Activated CD4-positive, CD25-positive, alpha-beta regulatory T cell treated with anti-CD3 and anti-CD28 coated beads, Interleukin-2, amount 50 U/mL, for 24 hours (primary cell): Measurements from ENCODE around the gene SSBP4.

Source experiments
- ATAC-seq, 2 donors: fragments of 150-1000 bp; cut with Tn5 transposase; one replicate each; pipeline ENCODE4 v1.10.0; 2021; ENCODE audit warnings: mild to moderate bottlenecking in 1 of 2, moderate library complexity in 1 of 2

SSBP4 gene

GRCh38 chr19:18434411-18435175, 15.4 kb downstream of the SSBP4 start:
- no peak for ATAC-seq

GRCh38 chr19:18435178-18435841, 16.1 kb downstream of the SSBP4 start:
- no peak for ATAC-seq

GRCh38 chr19:18435842-18436670, 16.9 kb downstream of the SSBP4 start:
- ATAC-seq, result no peak

- ATAC-seq, result peak; percentile 60 to 66
Measured at GRCh38 chr19:18436671-18437490, 17.7 kb downstream of the SSBP4 start.

GRCh38 chr19:18437491-18438330, 18.5 kb downstream of the SSBP4 start, which contains the start of gene ISYNA1:
Gene ISYNA1 (minus strand): TSS chr19:18438133. CDS start chr19:18437979, 154 bp downstream.
- peak; percentile 10 to 31 for ATAC-seq

DNA sequence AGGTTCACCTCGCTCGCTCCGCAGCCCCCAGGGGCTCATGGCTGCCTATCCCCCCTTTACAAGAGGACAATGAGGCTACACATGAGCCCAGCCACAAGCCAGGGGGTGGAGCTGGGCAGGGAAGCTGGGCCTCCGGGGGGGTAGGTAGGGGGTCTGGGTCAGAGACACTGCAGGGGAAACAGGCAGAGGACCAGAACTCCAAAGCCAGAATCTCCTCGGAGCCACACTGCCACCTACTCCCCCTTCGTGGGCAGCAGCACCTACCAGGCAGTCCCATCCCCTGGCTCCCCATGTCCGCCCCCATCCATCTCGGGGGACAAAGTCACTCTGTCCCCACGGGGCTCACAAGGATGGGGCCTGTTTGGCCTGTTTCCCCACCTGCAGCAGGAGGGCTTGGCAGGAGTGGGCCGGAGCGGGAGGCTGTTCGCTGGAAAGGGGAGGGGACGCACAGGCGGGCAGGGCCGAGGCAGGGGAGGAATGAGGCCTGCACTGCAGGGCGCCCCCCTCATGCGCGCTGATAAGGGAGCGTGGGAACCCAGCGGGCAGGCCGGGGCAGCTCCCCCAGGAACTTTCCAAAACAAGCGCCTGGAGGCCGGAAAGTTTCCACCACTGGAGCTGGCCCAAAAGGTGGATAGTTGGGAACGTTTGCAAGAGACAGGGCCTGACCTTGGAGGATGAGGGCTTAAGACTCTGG, 19.3 kb downstream of the SSBP4 start:
- no peak for ATAC-seq

GRCh38 chr19:18439025-18439909, 20.1 kb downstream of the SSBP4 start:
- no peak for ATAC-seq

DNA sequence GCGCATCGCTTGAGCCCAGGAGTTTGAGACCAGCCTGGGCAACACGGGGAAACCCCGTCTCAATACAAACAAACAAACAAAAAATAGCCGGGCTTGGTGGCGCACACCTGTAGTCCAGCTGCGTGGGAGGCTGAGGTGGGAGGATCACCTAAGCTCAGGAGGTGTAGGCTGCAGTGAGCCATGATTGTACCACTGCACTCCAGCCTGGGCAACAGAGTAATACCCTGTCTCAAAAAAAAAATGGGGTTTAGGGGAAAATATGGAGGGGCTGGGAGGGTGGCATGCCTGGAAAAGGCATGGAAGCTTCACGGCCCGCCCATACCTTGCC, 20.7 kb downstream of the SSBP4 start:
- no peak for ATAC-seq

GRCh38 chr19:18440415-18440877, 21.2 kb downstream of the SSBP4 start:
- ATAC-seq, result no peak

GRCh38 chr19:18440936-18441803, 22.0 kb downstream of the SSBP4 start:
- ATAC-seq, result no peak

DNA sequence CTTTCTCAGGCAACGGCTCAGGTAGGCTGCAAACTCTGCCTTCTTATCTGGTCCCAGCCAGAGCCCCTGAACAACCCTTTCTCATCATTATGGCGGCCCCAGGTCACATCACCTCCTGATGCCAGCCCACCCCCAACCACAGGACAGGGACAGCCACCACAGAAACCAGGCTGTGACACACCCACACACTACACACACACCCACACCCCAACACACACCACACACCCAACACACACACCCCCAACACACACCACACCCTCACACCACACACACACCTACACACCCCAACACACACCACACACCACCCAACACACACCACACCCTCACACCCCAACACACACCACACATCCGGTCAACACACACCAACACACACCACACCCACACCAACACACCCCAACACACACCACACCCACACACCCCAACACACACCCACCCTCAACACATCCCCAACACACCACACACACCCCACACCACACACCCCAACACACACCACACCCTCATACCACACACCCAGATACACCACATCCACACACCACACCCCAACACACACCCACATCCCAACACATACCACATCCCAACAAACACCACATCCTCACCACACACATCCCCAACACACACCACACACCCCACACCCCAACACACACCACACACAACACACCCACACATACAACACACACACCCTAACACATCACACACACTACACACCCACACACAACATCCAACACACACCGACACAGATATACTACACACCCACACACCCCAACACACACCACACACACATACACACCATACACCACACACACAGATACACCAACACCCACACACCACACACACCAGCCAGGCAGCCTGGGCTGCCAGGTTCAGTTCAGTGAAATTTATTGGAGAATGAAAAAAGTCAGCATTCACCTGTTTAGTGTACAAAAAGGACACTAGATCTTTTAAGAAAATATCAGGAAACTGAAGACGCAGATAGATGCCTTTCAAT, 22.9 kb downstream of the SSBP4 start:
- ATAC-seq, result no peak

- no peak for ATAC-seq
Measured at GRCh38 chr19:18442941-18443340, 23.7 kb downstream of the SSBP4 start.

- ATAC-seq, result no peak
Measured at GRCh38 chr19:18443406-18443805, 24.2 kb downstream of the SSBP4 start.

DNA sequence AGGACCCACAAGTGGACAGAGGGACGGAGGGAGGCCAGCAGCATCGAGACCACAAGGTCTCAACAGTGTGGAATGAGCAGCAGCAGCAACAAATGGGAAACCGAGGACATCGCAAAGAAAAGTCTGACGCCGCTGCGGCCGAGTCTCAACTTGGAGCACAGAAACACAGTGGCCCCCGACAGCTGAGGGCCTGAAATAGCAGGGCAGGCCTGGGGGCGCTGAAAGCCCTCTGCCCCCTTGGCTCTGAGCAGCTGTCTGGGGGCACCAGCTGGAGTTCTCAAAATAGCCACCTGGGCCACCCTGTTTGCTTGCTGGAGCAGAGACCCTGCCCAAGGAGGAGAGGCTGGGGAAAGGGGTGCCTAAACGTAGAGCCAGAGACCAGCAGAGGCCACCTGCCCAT, 24.6 kb downstream of the SSBP4 start:
- ATAC-seq, result no peak

DNA sequence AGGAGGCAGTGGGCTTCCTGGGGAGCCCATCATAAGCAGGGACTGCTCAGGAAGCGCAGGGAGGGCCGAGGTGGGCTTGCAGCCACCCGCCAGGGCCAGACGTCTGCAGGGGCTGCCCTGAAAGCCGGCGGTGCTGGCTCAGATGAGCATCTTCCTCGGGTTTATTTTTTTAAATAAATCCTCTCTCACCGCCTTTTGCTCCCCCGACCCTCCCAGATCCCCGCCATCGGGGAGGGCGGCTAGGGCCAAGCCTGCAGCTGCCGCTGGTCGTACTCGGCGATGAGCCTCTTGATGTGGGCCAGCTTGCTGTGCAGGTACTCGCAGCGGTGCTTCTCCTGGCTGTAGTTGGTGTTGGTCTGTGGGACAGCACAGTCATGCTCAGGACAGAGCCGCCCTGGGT, 25.3 kb downstream of the SSBP4 start:
- no peak for ATAC-seq

- ATAC-seq, result no peak
Measured at GRCh38 chr19:18445262-18445948, 26.2 kb downstream of the SSBP4 start.
